ENCODE results near the gene OPN5.
A peak's percentile ranks its signal among the peaks of the same experiment; 100 is the strongest.
"Not testable (repeated sequence)": the region's sequence is repeated elsewhere in the genome, so short reads cannot be mapped to it uniquely, and the experiment has no call there.

Gene OPN5, protein sequence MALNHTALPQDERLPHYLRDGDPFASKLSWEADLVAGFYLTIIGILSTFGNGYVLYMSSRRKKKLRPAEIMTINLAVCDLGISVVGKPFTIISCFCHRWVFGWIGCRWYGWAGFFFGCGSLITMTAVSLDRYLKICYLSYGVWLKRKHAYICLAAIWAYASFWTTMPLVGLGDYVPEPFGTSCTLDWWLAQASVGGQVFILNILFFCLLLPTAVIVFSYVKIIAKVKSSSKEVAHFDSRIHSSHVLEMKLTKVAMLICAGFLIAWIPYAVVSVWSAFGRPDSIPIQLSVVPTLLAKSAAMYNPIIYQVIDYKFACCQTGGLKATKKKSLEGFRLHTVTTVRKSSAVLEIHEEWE

DNA sequence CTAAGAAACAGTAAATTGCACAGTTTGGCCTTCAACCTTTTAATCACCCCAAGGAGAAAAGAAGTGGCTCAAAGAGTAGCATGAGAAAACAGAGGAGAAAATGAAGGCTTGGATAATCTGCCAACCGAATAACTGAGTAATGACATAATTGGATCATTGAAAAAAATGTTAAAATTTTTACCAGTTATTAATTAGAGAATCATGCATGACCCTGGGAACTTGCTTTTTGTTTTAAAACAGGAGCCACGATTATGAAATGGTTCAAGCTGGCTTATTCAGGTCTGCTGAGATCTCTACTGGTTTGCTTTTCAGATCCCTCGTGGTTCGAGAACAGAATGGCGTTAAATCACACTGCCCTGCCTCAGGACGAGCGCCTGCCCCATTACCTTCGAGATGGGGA, at the start of gene OPN5:
TSS of gene OPN5 (plus strand) at position 301 of the 400 bp plus-strand sequence. CDS start at position 336, 35 bp downstream.
- no peak for DNase-seq (ENCODE audit: low read depth)

DNA sequence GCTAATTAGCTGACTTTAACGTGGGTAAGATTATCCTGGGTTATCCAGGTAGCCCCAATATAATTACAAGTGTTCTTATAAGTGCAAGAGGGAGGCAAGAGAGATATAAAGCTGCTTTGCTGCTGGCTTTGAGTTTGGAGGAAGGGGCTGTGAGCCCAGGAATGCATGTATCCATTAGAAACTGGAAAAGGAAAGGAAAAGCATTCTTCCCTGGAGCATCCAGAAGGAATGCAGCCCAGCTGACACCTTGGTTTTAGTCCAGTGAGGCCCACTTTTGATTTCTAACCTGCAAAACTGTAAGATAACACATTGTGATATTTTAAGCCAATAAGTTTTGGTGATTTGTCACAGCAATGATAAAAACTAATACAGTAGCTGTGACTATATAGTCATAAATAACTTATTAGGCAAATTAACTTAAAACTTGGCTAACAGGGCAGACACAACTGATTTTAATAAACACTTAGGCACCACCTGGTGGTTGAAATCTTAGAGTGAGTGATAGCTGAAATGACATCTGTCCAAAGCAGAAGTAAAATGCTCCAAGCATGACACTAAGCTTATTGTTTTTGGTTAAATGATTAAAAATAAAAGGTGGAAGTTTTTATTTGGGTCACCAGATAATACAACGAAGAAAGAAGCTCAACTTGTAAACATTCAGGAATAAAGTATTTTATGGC, 47.8 kb upstream of the OPN5 start:
- DNase-seq (ENCODE audit: low read depth), result no peak

DNA sequence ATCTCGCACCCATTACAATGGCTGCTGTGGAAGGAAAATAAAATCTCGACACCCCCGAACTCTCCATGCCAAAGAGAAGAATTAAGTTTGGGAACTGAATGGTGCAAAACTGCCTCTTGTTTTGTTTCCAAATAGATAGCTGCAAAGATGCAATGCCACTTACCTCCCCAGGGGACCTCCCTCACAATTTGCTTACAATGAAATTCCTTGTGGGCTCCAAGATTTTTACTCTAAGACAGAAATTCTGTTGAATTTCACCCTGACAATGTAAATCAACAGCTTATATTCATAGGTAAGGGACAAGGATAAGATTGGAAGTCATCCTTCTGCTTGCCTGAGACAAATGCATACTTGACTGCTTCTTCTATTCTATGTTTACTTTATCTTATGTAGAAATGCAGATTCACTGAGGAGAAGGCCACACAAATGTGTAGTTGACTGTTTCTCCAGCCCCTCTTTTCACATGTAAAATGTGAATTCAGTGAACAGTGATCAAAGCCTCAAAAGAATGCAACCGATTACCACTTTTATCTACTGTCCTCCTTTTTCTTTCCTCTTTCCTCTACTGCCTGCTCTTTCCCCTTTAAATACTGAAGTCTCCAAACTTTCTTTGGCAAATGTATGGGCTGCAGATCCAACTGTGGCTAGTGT, 46.9 kb upstream of the OPN5 start:
- no peak for DNase-seq (ENCODE audit: low read depth)

DNA sequence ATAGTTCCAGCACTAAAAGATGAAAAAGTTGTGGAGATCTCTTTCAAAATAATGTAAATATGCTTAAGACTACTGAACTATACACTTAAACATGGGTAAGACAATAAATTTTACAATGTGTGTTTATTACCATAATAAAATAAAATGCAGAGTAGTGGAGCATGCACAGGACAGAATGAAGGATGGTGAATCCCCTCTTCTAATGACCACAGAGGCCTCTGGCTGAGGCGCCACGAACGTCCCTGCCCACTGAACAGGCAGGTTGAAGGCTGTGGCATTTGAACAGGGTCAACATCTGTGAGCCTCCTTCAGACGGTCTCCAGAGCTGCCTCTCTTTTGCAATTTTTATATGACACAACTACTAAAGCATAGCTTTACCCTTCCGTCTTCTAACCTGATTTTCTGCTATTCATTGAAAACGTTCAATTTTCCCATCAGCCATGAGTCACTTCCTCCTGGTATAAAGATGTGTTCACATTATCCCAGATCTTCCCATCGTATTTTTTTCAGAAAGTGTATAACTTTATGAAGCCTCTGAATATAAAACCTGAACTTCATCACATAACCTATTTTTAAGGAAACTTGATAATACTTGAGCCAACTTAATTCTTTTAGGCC, 45.6 kb upstream of the OPN5 start:
- no peak for DNase-seq (ENCODE audit: low read depth)

DNA sequence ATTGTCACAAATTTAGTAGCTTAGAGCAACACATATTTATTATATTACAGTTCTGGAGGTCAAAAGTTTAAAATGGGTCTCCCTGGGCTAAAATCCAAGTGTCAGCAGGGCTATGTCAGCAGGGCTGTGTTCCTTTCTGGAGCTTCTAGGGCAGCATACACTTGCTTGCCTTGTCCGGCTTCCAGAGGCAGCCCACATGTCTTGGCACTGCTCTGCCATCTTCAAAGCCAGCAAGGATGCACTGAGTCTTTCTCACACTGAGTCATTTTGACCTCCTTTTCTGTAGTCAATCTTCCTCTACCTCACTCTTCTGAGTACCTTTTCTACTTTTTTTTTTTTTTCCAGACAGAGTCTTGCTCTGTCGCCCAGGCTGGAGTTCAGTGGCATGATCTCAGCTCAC, 44.4 kb upstream of the OPN5 start:
- no peak for DNase-seq (ENCODE audit: low read depth)

DNA sequence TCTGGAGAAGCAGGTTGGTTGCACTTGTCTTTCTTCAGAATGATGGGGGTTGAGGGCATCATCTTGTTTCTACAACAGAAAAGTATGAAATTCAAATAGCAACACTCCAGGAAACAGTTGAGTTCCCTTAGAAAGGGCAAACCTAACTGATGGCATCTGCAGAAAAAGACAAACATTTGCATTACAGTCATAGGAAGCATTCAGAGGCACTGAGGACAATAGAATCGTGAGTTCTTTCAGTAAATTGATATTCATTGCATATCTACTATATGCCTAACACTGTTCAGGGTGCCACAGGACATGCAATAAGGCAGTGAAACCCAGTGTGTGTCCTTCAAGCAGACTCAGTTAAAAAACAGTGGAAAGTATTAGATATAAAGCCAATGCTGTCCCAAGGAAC, 41.1 kb upstream of the OPN5 start:
- DNase-seq (ENCODE audit: low read depth), result no peak

DNA sequence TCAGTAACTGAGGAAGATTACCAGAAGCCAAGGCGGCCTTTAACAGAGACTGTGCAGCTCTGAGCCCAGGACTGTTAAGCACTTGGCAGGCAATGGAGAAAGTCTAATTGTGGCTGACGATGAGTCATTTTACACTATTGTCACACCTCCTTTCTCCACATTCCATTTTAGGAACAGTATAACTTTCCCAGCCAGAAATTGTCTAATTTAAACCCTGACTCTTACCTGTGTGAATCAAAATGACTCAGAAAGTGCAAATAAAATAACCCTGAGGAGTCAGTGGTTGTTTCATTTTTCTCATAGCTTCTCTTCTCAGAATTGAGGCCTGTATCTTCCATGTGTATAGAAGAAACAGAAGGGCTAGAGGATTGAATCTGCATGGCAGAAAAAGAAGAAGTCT, 40.0 kb upstream of the OPN5 start:
- no peak for DNase-seq (ENCODE audit: low read depth)

DNA sequence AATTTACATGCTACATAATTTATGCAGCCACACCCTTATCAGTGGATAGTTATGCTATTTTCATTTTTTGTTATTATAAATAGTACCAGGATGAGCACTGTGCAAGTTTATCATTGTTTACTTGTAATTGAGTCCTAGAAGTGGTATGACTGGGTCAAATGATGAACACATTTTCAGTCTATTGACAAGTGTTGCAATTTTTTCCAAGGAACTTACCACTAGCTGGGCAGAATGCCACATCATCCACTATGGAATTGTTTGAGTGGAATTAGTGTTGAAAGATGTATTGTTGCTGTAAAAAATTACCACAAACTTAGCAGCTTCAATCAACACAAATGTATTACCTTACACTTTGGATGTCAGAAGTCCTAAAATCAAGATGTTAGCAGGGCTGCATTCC, 38.1 kb upstream of the OPN5 start:
- DNase-seq (ENCODE audit: low read depth), result no peak

DNA sequence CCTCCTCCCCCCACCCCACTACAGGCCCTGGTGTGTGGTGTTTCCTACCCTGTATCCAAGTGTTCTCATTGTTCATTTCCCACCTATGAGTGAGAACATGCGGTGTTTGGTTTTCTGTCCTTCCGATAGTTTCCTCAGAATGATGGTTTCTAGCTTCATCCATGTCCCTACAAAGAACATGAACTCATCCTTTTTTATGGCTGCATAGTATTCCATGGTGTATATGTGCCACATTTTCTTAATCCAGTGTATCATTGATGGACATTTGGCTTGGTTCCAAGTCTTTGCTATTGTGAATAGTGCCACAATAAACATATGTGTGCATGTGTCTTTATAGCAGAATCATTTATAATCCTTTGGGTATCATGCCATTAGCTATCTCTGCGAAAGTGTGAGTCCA, 36.6 kb upstream of the OPN5 start:
- DNase-seq (ENCODE audit: low read depth), result not testable (repeated sequence)

DNA sequence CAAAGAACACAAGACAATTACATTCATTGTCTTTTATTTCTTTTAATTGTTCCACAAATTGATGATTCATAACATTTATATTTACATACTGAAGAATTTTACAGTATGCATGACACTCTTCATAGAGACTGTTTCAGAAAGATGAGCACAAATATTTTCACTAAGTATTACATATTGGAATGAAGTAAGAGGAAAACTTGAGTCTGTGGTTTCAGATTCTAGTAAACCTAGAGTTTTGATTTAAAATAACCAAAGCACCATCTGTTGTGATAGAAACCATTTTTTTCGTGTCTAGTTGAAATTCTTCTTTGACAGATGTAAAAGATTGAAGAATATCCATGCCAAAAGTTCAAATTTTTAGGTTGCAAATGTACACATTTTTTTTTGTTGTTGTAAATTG, 32.1 kb upstream of the OPN5 start:
- no peak for DNase-seq (ENCODE audit: low read depth)

DNA sequence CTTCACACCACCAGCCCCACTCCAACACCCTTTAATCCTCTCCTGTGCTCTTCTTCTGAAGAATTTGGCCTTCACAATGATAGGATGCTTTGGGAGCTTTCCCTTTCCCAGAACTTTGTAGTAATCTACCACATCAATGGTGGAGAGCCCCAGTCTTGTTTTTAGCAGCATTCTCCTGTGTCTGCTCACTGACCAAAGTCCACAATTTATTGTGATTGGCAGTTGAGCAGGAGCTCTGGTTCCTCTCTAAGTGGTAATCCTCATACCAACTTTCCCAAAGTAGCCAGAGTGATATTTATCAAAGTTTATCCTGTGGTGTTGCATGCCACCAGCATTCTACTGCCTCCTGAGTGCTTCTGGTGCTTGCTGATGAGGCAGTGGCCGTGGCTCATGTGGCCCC, 29.0 kb upstream of the OPN5 start:
- no peak for DNase-seq (ENCODE audit: low read depth)

DNA sequence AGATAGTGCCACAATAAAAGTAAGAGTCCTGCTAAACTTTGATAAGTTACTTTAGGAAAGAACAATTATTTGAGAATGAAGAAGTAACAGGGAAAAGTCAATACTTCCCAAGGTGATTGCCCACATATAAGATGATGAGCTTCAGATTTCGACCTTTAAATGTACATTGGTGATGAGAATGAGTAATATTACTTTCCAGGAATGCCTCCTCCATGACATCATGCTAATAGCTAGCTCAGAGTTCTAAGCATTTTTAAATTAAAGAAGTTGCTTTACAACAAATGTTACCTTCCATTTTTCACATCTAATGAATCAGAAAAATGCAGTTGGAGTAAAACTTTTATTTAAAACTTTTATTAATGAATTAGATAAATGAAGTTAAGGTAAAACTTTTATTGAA, 22.5 kb upstream of the OPN5 start:
- no peak for DNase-seq (ENCODE audit: low read depth)

DNA sequence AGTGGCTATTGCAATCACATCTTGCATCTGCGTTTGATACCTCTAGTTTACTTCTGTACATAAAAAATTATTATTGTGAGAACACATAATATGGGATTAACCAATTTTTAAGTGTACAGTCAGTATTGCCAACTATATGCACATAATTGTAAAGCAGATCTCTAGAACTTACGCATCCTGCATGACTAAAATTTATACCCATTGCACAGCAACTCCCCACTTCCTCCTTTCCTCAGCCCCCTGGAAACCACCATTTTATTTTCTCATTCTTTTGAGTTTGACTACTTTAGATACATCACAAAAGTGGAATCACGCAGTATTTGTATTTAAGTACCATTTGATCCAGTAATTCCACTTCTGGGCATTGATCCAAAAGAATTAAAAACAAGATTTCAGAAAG, 19.3 kb upstream of the OPN5 start:
- DNase-seq (ENCODE audit: low read depth), result no peak

DNA sequence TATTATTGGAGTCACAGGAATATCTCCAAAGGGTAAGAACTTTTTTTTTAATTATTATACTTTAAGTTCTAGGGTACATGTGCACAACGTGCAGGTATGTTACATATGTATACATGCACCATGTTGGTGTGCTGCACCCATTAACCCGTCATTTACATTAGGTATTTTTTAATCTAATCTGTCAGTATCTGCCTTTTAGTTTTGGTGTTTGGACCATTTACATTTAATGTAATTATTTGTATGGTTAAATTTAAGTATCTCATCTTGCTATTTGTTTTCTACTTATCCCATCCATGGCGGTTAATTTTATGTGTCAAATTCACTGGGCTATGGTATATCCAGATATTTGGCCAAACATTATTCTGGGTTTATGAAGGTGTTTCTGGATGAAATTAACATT, 15.4 kb upstream of the OPN5 start:
- DNase-seq (ENCODE audit: low read depth), result no peak

DNA sequence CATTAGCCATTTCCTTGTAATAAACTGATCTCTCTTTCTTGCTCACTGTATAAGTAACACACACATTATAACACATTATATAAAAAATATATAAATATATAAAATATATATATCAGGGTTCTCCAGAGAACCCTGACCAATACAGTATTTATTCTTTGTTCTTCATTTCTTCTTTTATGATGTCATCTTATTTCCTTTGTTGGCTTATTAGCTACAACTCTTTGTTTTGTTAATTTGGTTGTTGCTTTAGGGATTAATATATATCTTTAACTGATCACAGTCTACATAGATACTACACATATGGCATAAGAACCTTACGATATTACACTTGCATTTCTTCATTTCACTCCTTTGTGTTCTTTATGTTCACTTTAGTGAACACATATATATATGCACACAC, 14.7 kb upstream of the OPN5 start:
- DNase-seq (ENCODE audit: low read depth), result no peak

DNA sequence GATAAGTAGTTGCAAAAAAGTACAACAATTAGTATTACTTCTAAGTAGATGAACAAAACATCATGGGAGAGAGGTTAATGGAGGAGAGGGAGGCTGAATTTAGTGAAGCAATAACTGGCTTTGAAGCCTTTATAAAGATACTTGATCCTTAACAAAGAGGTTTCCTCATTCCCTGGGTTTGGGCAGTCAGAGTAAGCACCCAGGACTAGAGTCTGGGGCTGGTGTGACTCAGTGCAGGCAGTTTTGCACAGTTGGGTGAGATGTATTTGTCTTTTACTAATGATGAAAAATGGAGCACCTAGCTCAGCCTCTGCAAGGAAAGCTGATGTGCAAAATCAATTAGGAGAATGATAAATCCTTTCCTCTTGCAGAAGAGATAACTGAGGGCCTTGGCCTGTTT, 11.8 kb upstream of the OPN5 start:
- no peak for DNase-seq (ENCODE audit: low read depth)

DNA sequence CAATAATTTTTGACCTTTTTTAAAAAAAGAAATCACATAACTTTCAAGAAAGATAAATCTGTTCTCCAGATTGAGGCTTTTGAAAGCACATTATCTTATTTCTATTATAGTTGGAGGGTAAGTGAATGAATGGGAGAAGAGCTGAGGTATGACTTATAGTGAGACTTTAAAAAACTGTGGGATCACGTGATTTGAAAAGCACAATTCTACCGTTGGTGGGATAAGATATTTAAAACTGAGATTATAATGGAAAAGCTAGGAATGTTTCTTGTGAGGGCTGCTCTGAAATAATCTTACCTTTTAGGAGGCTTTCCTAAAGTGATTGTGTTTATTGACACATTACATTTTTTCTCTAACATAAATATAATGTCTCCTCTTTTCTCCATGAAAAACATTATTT, 9.5 kb upstream of the OPN5 start:
- no peak for DNase-seq (ENCODE audit: low read depth)

DNA sequence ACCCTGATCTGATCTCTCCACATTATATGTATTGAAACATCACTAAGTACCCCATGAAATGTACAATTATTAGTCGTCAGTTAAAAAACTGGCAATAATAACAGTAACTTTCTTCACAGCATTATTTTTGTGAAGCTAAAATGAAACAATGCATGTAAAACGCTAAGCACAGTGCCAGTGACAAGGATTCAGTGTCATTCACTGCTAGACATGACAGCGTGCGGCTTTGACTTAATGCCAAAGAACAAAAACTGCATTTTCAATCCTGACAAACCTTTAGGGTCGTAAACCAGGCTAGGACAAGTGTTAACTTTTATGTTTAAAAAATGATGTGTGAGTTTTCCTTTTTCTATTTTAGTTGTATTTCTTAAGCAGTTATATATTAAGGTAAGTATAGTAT, 8.8 kb upstream of the OPN5 start:
- DNase-seq (ENCODE audit: low read depth), result no peak

DNA sequence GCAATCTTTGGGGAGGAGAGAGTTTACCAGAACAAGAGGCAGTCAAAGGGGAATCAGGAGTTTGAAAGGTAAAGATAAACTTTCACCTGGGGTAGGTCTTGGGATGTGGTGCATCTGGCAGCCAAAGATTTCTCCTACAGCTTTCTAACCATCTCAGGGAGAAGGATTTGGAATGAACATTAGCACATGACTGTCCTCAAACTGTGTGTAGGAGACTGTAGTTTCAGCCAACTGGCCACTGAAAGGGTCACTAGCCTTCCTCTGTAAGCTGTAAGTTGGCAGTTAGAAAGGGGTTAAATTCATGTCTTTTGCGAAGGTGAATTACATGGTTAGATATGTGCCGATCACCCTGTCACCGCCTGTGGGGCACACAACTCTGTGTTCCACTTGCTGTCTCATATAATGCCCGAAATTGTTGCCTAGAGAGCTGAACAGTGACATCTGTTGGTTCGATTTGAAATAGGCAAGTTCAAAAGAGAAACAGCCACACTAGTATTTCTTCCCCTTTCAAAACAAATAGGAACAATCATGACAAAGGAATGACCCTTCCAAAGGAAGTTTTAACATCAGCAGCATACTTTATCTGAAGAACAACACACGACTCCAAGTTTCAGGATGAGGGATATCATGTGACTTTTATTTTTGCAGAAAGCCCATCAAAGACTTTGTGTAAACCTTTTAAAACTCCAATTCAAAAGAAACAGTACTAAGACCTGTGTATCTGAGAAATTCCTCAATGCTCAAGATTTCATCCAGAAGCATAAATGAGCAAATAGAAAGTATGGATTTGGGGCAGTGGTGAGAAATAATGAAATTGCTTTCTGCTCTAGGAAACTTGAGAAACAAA, 1.1 kb upstream of the OPN5 start:
- DNase-seq (ENCODE audit: low read depth), result no peak

DNA sequence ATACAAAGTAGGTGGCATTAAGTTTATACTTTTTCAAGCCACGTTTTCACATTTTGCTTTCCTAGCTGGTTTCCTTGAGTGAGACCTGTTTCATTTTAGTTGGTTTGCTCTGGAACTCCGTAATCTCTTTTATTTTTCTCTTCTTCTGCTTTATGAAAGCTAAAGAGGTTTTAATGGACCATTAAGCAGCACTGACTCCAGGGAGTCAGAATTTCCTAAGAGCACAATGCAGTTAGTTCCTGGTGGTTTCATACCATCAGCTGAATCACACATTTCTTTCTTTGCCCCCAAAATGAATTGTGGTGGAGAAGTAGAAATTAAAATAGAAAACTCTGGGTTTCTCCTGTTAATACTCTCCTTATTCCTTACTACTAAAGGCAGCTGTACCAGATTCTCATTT, 3.4 kb downstream of the OPN5 start:
- DNase-seq (ENCODE audit: low read depth), result no peak

DNA sequence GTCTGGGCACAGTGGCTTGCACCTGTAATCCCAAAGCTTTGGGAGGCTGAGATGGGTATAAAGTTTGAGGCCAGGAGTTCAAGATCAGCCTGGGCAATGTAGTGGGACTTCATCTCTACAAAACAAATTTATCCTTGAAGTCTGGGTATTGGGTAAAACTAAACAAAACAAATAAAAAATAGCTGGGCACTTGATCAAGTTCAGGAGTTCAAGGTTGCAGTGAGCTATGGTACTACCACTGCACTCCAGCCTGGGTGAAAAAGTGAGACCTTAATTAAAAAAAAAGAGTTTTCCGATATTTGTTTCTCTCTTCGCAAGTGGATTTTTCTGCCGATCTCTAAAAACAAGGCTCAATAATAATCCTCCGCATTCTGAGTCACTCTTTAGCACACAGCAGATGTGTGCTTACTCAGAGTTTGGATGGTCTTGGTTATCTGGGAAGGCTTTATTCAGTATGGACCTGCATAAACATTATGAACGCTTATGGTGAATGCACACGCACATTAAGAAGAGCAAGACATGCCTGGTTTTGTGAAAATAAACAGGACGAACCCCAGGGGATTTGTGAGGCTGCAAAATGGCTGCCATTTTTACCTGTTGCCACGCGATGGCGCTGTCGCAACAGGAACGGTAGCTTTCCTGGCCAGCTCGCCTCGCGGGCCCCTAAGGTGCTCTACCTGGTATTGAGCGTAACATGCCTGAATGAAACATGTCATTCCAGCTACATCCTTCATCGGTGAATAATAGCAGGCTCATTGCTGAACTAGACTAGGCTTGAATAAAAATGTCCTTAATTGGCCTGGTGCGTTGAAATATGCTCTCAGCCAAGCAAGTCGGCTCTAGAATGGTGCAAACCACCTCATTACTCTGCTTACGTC, 6.0 kb downstream of the OPN5 start:
- peak; percentile 22 for DNase-seq (ENCODE audit: low read depth)
